Effector memory CD4-positive, alpha-beta T cell (primary cell): ENCODE data around the gene PLEKHA7.
"Not testable (repeated sequence)": the region's sequence is repeated elsewhere in the genome, so short reads cannot be mapped to it uniquely, and the experiment has no call there.

Experiments used
- DNase-seq, 3 donors: peaks; one replicate each; pipeline ENCODE4 v3.0.0-alpha.2; 2020
- H3K27ac ChIP-seq: 2 replicates; pipeline ENCODE4 v1.7.0; 2013; ENCODE audit warnings: mild to moderate bottlenecking, low read length, moderate library complexity; ENCODE audit not compliant: insufficient read depth, poor library complexity, severe bottlenecking
- H3K27me3 ChIP-seq: replicated peaks from 2 replicates; pipeline ENCODE4 v1.7.0; 2013; ENCODE audit warnings: mild to moderate bottlenecking, low read length; ENCODE audit not compliant: insufficient read depth, control insufficient read depth, poor library complexity, severe bottlenecking
- H3K36me3 ChIP-seq: 2 replicates; pipeline ENCODE4 v1.7.0; 2013; ENCODE audit warnings: mild to moderate bottlenecking, low read length, moderate library complexity; ENCODE audit not compliant: control insufficient read depth, insufficient read depth
- H3K4me1 ChIP-seq: 2 replicates; pipeline ENCODE4 v1.7.0; 2013; ENCODE audit warnings: low read length, mild to moderate bottlenecking; ENCODE audit not compliant: control insufficient read depth, insufficient read depth, poor library complexity, severe bottlenecking
- H3K4me3 ChIP-seq: 2 replicates; pipeline ENCODE4 v1.7.0; 2013; ENCODE audit warnings: low read length, low read depth, mild to moderate bottlenecking; ENCODE audit not compliant: insufficient read depth, poor library complexity, severe bottlenecking
- H3K9me3 ChIP-seq: 2 replicates; pipeline ENCODE4 v1.7.0; 2013; ENCODE audit warnings: mild to moderate bottlenecking, low read length, moderate library complexity; ENCODE audit not compliant: control insufficient read depth

The PLEKHA7 gene

GRCh38 chr11:16890442-16890841 lies 123.8 kb downstream of the PLEKHA7 start:
- DNase-seq = no peak
- no peak overlapping the region for H3K4me3 ChIP-seq
- no peaks in the 10 kb centered on the region for H3K4me1 ChIP-seq
- H3K9me3 ChIP-seq = no peaks in the 10 kb centered on the region
- H3K27ac ChIP-seq = no peak overlapping the region
- no peaks in the 10 kb centered on the region for H3K36me3 ChIP-seq
- no peaks in the 10 kb centered on the region for H3K27me3 ChIP-seq

- no peaks in the 10 kb centered on the region for H3K27me3 ChIP-seq
Observed at GRCh38 chr11:16889905-16890304, 124.3 kb downstream of the PLEKHA7 start.

GRCh38 chr11:16889010-16889409 lies 125.2 kb downstream of the PLEKHA7 start:
- DNase-seq, H3K4me1 ChIP-seq, H3K27me3 ChIP-seq, H3K36me3 ChIP-seq, H3K9me3 ChIP-seq, H3K4me3 ChIP-seq, H3K27ac ChIP-seq: not testable (repeated sequence)

More at GRCh38 chr11:16889905-16890304, 124.3 kb downstream of the PLEKHA7 start:
- no peak for DNase-seq
- Histone ChIP-seq H3K4me3 (no peak overlapping the region), H3K36me3 (no peaks in the 10 kb centered on the region), H3K27ac (no peak overlapping the region), H3K4me1 (no peaks in the 10 kb centered on the region), H3K9me3 (no peaks in the 10 kb centered on the region)

- not testable (repeated sequence) for H3K9me3 ChIP-seq, H3K4me1 ChIP-seq, H3K4me3 ChIP-seq, H3K27ac ChIP-seq, H3K27me3 ChIP-seq, H3K36me3 ChIP-seq, DNase-seq
Observed at GRCh38 chr11:16887887-16888286, 126.3 kb downstream of the PLEKHA7 start.

- H3K4me1 ChIP-seq = no peaks in the 10 kb centered on the region
- H3K27ac ChIP-seq = no peak overlapping the region
- no peaks in the 10 kb centered on the region for H3K27me3 ChIP-seq
- DNase-seq = no peak
- no peaks in the 10 kb centered on the region for H3K9me3 ChIP-seq
- no peak overlapping the region for H3K4me3 ChIP-seq
- no peaks in the 10 kb centered on the region for H3K36me3 ChIP-seq
Observed at GRCh38 chr11:16883174-16883573, 131.0 kb downstream of the PLEKHA7 start.

- Histone ChIP-seq H3K9me3 (no peaks in the 10 kb centered on the region), H3K27ac (no peak overlapping the region), H3K4me3 (no peak overlapping the region), H3K27me3 (no peaks in the 10 kb centered on the region), H3K36me3 (no peaks in the 10 kb centered on the region), H3K4me1 (no peaks in the 10 kb centered on the region)
- DNase-seq = no peak
Observed at GRCh38 chr11:16881766-16882165, 132.4 kb downstream of the PLEKHA7 start.

- no peaks in the 10 kb centered on the region for H3K27me3 ChIP-seq
- H3K4me1 ChIP-seq = no peaks in the 10 kb centered on the region
- H3K27ac ChIP-seq = no peak overlapping the region
- no peak overlapping the region for H3K4me3 ChIP-seq
- H3K36me3 ChIP-seq = no peaks in the 10 kb centered on the region
- DNase-seq = no peak
- no peaks in the 10 kb centered on the region for H3K9me3 ChIP-seq
Observed at GRCh38 chr11:16881074-16881709, 133.0 kb downstream of the PLEKHA7 start.

- H3K4me3 ChIP-seq = no peak overlapping the region
- no peaks in the 10 kb centered on the region for H3K9me3 ChIP-seq
- H3K36me3 ChIP-seq = no peaks in the 10 kb centered on the region
- no peaks in the 10 kb centered on the region for H3K27me3 ChIP-seq
- no peaks in the 10 kb centered on the region for H3K4me1 ChIP-seq
- no peak for DNase-seq
- H3K27ac ChIP-seq = no peak overlapping the region
Observed at GRCh38 chr11:16880184-16880801, 133.9 kb downstream of the PLEKHA7 start.

GRCh38 chr11:16879690-16880089 lies 134.5 kb downstream of the PLEKHA7 start:
- Histone ChIP-seq H3K27ac (no peak overlapping the region), H3K4me1 (no peaks in the 10 kb centered on the region), H3K9me3 (no peaks in the 10 kb centered on the region), H3K36me3 (no peaks in the 10 kb centered on the region), H3K27me3 (no peaks in the 10 kb centered on the region), H3K4me3 (no peak overlapping the region)
- DNase-seq = no peak

- Histone ChIP-seq H3K4me1 (no peaks in the 10 kb centered on the region), H3K9me3 (no peaks in the 10 kb centered on the region), H3K4me3 (no peak overlapping the region), H3K27ac (no peak overlapping the region), H3K27me3 (no peaks in the 10 kb centered on the region), H3K36me3 (no peaks in the 10 kb centered on the region)
- DNase-seq = no peak
Observed at GRCh38 chr11:16876837-16877236, 137.4 kb downstream of the PLEKHA7 start.
